GM18517 (cell line): ENCODE data around the gene CLEC4G.
"Not testable (repeated sequence)": the region's sequence is repeated elsewhere in the genome, so short reads cannot be mapped to it uniquely, and the experiment has no call there.

ENCODE experiments used
- ATAC-seq: cut with Tn5 transposase; IDR thresholded peaks from one replicate; pipeline ENCODE4 v1.9.1; 2021; ENCODE audit warnings: mild to moderate bottlenecking, moderate library complexity; ENCODE audit not compliant: unreplicated experiment

CLEC4G gene, protein sequence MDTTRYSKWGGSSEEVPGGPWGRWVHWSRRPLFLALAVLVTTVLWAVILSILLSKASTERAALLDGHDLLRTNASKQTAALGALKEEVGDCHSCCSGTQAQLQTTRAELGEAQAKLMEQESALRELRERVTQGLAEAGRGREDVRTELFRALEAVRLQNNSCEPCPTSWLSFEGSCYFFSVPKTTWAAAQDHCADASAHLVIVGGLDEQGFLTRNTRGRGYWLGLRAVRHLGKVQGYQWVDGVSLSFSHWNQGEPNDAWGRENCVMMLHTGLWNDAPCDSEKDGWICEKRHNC

DNA sequence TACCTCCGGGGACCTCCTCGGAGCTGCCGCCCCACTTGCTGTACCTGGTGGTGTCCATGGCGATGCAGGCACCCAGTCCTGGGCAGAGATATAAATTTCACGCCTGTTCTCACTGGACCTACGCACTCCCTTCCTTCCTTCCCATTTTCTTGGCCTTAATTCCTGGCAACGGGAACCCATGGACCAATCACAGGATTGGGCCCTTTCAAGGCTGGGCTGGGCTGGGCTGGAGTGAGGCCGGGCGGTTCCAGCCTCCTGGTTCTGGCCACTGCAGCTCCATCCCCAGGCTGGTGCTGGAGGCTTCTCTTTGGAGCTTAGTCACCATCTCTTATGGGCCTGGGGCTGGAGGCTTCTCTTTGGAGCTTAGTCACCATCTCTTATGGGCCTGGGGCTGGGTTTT lies at the start of gene CLEC4G:
CLEC4G (minus strand) TSS at position 66 of the 400 bp plus-strand sequence; CDS start at position 58, 8 bp downstream.
- ATAC-seq = no peak

DNA sequence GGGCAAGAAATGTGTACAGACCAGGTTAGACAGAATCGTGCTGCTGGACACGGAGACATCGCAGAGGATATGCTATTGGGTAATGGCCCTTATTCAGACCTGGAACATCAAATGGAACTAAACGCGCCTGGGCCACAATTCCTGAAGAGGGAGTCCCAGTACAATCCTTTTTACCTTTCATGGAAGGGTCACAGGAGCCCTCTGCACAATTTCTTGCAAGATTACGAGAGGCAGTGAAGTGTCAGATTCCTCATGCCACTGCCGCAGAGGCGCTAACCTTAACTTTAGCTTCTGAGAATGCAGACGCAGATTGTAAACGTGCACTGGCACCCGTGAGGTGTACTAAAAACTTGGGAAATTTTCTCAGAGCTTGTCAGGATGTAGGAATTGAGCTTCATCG lies 49.2 kb upstream of the CLEC4G start:
- no peak for ATAC-seq

DNA sequence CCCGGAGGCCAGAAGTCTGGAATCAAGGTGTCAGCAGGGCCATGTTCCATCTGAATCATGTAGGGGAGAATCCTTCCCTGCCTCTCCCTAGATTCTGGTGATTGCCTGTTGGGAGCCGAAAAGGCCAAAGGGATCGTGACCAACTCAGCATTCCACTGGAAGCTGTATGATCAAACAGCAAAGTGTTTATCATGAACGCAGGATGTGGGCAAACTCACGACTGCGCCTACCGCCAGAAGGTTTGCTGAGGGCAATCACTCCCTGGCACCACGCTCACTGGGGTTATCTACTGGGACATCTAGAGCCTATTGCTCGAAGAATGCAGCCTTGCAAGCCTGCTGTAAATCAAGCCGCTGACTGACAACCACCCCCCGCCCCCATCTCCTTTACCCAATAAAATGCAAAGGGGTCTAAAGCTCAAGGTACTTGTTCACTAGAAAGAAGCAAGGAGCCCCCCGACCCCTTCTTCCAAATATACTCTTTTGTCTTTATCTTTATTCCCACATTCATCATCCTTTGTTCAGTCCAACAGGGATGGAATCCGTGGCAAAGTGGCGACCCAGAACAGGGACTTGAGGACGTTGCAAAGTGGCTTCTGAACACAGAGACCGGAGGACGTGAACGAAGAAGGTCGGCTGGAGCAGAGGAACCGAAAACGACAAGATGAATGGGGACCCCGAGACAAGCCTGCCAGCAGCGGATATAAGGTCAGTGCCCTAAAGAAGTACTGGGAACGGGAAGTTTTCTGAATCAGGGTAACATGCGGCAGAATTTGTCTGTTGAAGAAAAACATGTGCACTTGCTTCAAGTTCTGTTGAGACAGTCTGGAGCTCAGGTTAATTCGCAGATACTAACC lies 47.9 kb upstream of the CLEC4G start:
- ATAC-seq = no peak

DNA sequence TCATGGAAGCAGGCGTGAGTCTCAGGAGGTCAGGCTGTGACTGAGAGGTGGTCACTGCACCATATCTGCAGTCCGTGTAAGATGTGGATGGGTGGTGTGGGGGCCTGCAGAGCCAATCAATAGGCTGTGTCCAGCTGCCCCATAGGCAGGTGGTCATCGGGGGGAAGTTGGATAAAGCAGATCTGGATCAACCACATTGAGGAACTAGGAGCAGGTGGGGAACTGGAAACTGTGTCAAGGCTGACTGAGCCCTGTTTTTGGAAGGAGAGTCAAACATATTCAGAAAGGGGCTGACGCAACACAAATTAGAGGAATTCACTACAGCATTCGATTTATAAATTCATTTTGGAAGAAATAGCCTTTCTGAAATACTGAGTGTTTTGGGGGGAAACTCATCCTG lies 46.2 kb upstream of the CLEC4G start:
- ATAC-seq = no peak

DNA sequence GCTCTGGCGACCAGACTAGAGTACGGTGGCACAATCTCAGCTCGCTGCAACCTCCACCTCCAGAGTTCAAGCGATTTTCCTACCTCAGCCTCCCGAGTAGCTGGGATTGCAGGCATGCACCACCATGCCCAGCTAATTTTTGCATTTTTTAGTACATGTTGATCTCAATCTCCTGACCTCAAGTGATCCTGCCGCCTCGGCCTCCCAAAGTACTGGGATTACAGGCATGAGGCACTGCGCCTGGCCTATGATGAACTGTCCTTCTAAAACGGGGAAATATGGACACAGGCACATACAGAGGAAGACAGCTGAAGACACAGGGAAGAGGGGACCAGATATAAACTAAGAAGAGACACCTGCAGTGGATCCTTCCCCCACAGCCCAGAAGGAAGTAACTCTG lies 43.9 kb upstream of the CLEC4G start:
- ATAC-seq = no peak

DNA sequence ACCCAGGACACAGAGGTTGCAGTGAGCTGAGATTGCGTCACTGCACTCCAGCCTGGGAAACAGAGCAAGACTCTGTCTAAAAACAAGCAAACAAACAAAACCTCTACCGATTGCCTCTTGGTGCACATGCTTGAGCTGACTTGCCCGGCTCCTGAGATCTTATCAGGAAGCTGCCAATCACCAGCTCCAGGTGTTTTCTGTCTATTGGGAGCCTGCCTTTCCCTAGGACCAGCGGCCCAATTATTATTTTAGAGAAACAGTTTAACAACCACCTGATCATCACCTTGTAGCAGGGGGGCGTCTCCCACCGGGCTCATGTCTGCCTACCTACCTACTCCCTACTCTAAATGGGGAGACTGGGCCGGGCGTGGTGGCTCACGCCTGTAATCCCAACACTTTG lies 41.9 kb upstream of the CLEC4G start:
- no peak for ATAC-seq

DNA sequence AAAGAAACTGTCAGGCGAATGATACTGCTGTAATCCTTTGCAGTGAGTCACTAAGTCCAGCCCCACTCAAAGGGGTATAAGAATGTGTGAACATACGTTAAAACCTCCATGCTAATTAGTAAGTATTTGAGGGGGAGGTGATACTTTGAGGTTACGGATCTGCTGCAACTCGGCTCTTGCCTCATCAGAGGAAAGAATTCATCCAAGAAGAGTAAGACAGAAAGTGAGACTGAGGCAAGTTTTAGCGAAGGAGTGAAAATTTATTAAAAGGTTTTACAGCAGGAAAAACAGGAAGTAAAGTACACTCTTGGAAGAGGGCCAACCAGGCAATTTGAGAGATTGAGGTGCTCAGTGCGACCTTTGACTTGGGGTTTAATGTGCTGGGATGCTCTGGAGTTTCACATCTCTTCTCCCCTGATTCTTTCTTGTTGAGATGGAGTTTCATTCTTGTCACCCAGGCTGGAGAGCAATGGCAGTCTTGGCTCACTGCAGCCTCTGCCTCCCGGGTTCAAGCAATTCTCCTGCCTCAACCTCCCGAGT lies 40.9 kb upstream of the CLEC4G start:
- ATAC-seq = no peak

DNA sequence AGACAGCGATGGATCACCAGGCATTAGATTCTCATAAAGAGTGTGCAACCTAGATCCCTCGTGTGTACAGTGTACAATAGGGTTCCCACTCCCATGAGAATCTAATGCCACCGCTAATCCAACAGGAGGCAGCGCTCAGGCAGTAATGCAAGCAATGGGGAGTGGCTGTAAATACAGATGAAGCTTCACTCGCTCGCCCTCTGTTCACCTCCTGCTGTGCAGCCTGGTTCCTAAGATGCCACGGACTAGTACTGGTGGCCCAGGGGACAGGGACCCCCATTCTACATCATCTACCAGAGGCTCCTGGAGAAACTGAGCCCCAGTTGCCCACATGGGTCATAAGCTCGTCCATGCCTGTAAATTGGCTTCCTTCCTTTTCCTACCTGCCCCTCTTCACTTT lies 39.2 kb upstream of the CLEC4G start:
- ATAC-seq = no peak

DNA sequence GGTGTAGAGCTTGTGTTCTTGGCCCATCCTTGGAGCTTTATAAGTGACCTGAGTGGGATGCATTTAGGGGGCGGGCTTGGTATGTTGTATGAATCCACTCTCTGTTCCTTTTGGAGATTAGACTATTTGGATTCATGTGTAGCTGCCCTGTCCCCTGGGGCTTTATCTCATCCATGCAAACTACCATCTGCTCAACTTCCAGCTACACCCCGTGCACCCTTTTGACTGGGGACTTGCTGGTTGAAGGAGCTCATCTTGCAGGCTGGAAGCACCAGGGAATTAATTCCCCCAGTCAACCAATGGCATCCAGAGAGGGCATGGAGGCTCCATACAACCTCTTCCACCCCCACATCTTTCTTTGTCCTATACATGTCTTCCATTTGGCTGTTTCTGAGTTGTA lies 37.3 kb upstream of the CLEC4G start:
- no peak for ATAC-seq

DNA sequence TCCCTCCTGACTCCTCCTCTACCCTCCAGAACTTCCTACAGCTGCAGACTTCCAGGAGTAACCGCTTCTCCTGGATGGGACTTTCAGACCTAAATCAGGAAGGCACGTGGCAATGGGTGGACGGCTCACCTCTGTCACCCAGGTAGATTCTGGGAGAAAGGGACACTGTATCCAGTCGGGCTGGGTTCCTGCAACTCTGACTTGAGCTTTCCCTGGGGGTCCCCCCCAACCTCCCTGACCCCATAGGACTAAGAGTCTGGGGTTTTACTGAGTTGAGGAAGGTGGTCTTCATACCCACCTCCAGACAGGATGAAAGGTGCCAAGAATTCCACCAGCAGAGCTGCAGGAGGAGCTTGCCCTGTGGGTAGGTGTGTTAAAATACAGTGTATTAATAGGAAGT lies 35.6 kb upstream of the CLEC4G start:
- no peak for ATAC-seq

DNA sequence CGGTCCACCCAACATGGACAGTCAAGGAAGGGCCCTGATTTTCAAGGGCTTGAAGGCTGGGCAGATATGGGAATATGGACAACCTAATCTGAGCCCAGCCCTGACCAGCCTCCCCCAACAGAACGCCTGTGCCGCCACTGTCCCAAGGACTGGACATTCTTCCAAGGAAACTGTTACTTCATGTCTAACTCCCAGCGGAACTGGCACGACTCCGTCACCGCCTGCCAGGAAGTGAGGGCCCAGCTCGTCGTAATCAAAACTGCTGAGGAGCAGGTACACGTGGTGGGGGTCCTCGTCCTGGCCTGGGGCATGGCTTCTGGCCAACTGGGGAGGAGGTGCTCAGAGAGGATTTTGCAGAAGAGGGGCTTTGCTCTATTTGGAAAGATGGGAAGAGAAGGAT lies 34.6 kb upstream of the CLEC4G start:
- no peak for ATAC-seq

DNA sequence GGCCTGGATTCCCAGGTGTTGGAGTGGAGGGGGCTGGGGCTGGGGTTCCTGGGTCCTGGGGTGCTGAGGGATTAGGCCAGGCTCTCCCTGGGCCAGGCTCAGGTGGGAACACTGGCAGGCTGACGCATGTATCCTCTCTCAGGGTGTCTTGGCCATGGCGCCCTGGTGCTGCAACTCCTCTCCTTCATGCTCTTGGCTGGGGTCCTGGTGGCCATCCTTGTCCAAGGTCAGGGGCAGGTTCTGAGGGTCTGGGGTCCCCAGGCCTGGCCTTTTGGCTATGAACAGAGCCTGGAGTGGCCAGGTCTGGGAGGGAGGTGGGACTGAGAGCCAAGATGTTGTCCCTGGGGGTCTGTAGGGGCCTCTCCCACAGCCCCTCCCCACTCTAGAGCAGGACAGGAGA lies 33.1 kb upstream of the CLEC4G start:
- not testable (repeated sequence) for ATAC-seq

DNA sequence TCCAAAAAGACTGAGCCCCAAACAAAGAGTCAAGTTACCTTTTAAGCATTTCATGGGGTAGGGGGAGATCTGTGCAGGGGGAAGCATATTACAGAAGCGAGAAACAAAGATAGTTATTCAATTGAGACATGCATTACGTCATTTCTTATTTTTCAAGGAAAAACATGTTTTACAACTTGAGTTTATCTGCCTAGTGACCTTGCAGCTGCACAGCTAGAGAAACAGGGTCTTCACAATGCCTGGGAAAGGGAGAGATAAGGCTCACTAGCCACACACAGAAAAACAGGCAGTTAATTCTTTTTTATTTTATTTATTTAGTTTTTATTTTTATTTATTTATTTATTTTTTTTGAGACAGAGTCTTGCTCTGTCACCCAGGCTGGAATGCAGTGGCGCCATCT lies 32.2 kb upstream of the CLEC4G start:
- not testable (repeated sequence) for ATAC-seq

DNA sequence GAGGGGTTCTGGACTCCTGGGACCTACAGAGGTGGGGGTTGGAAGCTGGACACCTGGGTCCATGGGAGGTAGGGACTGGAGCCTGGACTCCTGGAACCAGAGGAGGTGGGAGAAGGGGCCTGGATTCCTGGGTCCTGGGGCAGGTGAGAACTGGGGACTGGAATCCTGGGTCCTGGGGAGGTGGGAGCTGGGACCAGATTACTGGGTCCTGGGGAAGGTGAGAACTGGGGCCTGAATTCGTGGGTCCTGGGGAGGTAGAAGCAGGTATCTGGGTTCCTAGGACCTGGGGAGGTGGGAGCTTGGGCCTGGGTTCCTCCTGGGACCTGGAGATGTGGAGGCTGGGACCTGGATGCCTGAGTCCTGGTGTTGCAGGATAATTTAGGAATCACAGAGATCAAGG lies 31.8 kb upstream of the CLEC4G start:
- no peak for ATAC-seq

DNA sequence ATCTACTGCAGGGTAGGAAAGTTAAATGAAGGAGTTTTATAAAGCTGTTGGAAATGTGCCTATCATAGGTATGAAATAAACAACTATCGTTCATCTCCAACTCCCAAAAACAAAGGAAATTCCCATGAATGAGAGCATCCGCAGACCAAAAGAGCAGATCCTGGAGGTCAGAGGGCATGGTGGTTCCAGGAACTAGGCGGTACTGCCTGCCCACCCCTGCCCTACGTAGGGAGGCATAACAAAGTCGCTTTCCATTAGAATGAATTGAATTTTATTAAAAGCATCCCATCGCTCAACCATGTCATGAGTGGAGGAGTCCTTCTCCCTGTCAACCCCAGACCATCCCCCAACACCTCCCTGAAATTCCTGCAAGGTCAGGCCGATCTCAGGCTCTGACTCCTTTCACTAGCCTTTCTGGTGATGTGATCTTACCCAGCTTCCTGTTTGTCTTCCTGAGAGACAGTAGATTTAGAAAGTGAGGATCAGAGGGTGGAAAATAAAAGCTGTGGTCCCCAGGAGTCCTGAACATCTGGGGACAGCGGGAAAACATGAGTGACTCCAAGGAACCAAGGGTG lies 30.9 kb upstream of the CLEC4G start, which contains the start of gene CLEC4M:
CLEC4M (plus strand) TSS at position 525 of the 575 bp plus-strand sequence; CDS start at position 549, 24 bp downstream.
- no peak for ATAC-seq

DNA sequence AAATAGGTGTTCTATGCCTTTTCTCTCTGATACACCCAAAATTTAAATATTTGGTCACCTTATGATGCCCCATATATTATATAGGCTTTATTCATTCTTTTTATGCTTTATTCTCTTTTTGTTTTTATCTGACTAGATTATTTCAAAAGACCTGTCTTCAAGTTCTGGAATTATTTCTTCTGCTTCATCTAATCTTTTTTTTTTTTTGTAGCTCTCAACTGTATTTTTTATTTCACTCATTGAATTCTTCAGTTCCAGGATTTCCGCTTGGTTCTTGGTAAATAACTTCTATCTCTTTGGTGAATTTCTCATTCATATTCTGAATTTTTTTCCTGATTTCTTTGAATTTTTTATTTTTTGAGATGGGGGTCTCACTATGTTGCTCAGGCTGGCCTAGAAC lies 27.2 kb upstream of the CLEC4G start:
- no peak for ATAC-seq

DNA sequence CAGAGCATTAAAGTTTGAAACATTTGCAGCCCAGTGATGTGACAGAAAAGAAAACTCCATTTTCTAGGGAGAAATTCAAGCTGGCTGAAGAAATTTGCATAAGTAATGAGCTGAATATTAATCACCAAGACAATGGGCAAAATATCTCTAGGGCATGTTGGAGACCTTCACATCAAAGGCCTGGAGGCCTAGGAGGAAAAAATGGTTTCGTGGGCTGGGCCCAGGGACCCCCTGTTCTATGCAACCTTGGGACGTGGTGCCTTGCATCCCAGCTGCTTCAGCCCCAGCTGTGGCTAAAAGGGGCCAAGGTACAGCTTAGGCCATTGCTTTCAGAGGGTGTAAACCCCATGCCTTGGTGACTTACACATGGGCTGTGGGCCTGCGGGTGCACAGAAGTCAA lies 25.4 kb upstream of the CLEC4G start:
- no peak for ATAC-seq

DNA sequence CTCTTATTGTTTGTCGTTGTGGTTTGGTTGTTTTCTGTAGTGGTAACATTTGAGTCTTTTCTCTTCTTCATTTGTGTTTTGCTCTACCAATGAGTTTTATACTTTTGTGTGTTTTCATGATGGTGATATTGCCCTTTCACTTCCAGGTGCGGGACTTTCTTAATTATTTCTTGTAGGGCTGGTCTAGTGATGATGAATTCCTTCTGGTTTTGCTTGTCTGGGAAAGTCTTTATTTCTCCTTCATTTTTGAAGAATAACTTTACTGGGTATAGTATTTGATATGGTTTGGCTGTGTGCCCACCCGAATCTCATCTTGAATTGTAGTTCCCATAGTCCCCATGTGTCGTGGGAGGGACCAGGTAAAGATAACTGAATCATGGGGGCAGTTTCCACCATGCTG lies 24.3 kb upstream of the CLEC4G start:
- ATAC-seq = no peak

DNA sequence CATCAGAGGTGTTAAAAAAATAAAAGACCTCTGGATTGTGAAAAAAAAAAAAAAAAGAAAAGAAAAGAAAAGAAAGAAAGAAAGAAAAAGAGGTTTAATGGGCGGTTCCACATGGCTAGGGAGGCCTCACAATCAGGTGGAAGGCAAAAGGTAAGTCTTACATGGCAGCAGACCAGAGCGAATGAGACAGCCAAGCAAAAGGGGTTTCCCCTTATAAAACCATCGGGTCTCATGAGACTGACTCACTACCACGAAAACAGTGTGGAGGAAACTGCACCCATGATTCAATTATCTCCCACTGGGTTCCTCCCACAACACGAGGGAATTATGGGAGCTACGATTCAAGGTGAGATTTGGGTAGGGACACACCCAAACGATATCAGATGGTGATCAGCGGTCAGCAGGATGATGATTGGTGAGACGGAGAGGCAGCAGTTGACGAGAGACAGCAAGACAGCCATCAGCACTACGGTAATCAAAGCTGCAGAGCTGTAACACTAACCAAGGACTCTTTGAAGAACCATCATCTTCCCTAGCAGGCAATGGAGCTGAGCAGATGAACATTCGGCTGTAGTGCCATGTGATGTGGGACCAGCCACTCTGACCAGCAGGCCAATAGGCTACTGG lies 19.4 kb upstream of the CLEC4G start:
- ATAC-seq = no peak

DNA sequence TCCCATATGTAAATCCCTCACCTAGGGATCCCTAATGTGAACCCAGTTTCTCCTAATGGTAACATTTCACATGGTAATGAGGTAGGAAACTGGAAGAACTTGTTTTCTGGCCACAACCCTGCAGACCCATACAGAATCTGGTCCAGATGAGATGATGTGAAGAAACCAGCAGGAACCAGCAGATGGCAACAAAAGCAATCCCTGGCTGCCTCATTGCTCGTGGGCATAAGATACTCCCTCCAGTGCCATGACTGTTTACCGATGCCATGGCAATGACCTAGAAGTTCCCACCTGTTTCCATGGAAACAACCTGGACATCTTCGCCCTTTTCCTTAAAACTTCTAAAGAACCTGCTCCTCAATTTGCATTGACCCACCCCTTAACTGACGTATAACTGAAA lies 16.8 kb upstream of the CLEC4G start:
- no peak for ATAC-seq

DNA sequence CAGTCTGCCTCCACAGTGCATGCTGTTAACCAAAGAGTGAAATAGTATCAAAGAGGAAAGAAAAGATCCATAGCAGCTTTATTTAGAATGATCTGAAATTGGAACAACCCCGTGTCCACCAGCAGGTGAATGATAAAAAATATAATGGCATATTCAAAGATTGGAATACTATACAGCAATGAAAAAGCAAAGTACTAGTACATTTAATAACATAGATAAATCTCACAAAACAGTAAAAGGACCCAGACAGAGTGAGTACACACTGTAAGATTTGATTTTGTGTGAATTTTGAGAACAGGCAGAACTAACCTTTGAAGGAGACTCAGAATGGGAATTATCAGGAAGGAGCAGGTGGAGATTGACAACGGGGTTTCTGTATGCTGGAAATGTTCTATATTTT lies 16.3 kb upstream of the CLEC4G start:
- no peak for ATAC-seq
